AG10803 (cell line): Measurements from ENCODE around the gene CCR5AS.
"Not testable (repeated sequence)": the region's sequence is repeated elsewhere in the genome, so short reads cannot be mapped to it uniquely, and the experiment has no call there.

Source experiments
- DNase-seq: peaks from one replicate; pipeline ENCODE4 v3.0.0; 2010; ENCODE audit warnings: low read depth
- H3K4me3 ChIP-seq: 2 replicates; pipeline ENCODE4 v1.5.1; 2011; ENCODE audit warnings: mild to moderate bottlenecking, low read length, control low read depth
- CTCF ChIP-seq: conservative IDR thresholded peaks from 2 replicates; pipeline ENCODE4 v1.5.1; 2011; ENCODE audit warnings: mild to moderate bottlenecking, low read length, control low read depth, inconsistent platforms

CCR5AS gene

GRCh38 chr3:46395210-46395661 lies 11.6 kb downstream of the CCR5AS start:
- no peak for DNase-seq
- no peak for TF ChIP-seq CTCF
- H3K4me3 ChIP-seq: no peak overlapping the region

GRCh38 chr3:46393554-46394434 lies 13.1 kb downstream of the CCR5AS start:
- no peak overlapping the region for H3K4me3 ChIP-seq
- TF ChIP-seq CTCF: no peak
- no peak for DNase-seq

- no peak overlapping the region for H3K4me3 ChIP-seq
- DNase-seq: no peak
- no peak for TF ChIP-seq CTCF
Measured at GRCh38 chr3:46393011-46393410, 13.9 kb downstream of the CCR5AS start.

GRCh38 chr3:46391526-46391925 lies 15.3 kb downstream of the CCR5AS start:
- not testable (repeated sequence) for DNase-seq

GRCh38 chr3:46389306-46389705 lies 17.6 kb downstream of the CCR5AS start:
- TF ChIP-seq CTCF: no peak
- H3K4me3 ChIP-seq: no peak overlapping the region
- DNase-seq: no peak

More at GRCh38 chr3:46391526-46391925, 15.3 kb downstream of the CCR5AS start:
- not testable (repeated sequence) for H3K4me3 ChIP-seq

- not testable (repeated sequence) for DNase-seq, H3K4me3 ChIP-seq
Measured at GRCh38 chr3:46388847-46389246, 18.0 kb downstream of the CCR5AS start.

GRCh38 chr3:46386205-46386604 lies 20.7 kb downstream of the CCR5AS start:
- no peak overlapping the region for H3K4me3 ChIP-seq
- TF ChIP-seq CTCF: no peak
- no peak for DNase-seq

GRCh38 chr3:46383951-46384330 lies 22.9 kb downstream of the CCR5AS start:
- no peak overlapping the region for H3K4me3 ChIP-seq
- TF ChIP-seq CTCF: no peak
- DNase-seq: no peak
